Measurements from ENCODE around the gene PNKD.

Gene PNKD

DNA sequence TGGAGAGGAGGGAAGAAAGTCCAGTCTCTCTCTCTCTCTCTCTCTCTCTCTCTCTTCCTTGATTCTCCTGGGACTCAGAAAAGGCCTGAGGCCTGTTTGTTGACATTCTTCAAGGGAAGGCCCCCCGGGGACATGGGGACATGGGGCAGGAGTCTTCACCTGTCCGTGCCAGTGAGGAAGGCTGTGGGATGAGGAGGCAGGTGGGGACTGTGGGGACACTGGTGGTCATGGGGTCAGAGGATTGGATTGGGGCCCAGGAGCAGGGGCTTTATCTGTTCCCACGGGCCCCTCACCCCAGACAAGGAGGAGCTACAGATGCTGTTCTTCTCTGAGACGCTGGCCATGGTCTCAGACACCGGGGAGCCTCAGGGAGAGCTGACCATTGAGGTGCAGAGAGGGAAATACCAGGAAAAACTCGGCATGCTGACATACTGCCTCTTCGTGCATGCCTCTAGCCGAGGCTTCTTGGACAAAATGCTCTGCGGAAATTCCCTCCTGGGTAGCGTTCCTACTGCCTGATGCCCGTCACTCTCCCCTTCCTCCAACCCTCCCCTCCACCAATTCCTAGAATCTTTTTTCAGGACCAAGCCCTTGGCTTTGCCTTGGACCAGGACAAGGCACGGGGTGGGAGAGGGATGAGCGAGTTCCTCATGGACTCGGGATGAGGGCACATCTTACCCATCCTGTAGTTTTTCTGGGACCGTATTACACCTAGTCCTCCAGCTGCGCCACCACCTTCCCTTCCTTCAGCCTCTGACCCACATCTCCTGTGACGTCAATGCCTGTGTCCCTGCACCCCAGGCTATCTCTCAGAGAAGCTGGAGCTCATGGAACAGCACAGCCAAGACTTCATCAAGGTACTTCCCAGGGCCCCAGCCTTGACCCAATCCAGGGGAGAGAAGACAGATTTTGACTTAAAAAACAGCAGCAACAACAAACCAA lies 87.2 kb downstream of the PNKD start:
- DNase-seq (ENCODE audit: extremely low read depth, insufficient read length) = no peak
- no peak overlapping the region for H3K4me3 ChIP-seq (replicated peaks; ENCODE audit: low read depth, low read length)
- H3K36me3 ChIP-seq (ENCODE audit: control insufficient read depth, insufficient read depth, low read length) = no peaks in the 10 kb centered on the region
- TF ChIP-seq, protein P1, sequence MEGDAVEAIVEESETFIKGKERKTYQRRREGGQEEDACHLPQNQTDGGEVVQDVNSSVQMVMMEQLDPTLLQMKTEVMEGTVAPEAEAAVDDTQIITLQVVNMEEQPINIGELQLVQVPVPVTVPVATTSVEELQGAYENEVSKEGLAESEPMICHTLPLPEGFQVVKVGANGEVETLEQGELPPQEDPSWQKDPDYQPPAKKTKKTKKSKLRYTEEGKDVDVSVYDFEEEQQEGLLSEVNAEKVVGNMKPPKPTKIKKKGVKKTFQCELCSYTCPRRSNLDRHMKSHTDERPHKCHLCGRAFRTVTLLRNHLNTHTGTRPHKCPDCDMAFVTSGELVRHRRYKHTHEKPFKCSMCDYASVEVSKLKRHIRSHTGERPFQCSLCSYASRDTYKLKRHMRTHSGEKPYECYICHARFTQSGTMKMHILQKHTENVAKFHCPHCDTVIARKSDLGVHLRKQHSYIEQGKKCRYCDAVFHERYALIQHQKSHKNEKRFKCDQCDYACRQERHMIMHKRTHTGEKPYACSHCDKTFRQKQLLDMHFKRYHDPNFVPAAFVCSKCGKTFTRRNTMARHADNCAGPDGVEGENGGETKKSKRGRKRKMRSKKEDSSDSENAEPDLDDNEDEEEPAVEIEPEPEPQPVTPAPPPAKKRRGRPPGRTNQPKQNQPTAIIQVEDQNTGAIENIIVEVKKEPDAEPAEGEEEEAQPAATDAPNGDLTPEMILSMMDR (IDR thresholded peaks at IDR 0.05; ENCODE audit: insufficient read depth, low read length, poor library complexity, severe bottlenecking) = no peak
- H3K27me3 ChIP-seq (replicated peaks; ENCODE audit: control insufficient read depth, insufficient read depth, low read length) = no peaks in the 10 kb centered on the region

DNA sequence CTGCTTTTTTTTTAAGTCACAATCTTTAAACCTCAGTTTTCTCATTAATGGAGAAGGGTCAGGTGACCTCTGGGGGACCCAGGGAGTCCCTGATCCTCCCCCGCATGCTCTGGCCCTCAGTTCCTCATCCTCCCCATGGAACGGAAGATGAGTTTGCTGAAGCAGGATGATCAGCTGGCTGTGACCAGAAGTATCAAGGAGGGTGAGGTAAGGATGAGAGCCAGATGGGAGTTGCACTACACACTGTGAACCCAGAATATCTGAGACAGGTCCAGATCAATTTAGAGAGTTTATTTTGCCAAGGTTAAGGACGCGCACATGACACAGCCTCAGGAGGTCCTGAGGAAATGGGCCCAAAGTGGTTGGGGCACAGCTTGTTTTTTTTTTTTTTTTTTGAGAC lies 90.1 kb downstream of the PNKD start:
- TF ChIP-seq, protein P1 (IDR thresholded peaks at IDR 0.05; ENCODE audit: insufficient read depth, low read length, poor library complexity, severe bottlenecking) = no peak
- Histone ChIP-seq H3K27me3 (replicated peaks; ENCODE audit: control insufficient read depth, insufficient read depth, low read length) (no peaks in the 10 kb centered on the region), H3K4me3 (replicated peaks; ENCODE audit: low read depth, low read length) (no peak overlapping the region), H3K36me3 (ENCODE audit: control insufficient read depth, insufficient read depth, low read length) (no peaks in the 10 kb centered on the region)
- no peak for DNase-seq (ENCODE audit: extremely low read depth, insufficient read length)

DNA sequence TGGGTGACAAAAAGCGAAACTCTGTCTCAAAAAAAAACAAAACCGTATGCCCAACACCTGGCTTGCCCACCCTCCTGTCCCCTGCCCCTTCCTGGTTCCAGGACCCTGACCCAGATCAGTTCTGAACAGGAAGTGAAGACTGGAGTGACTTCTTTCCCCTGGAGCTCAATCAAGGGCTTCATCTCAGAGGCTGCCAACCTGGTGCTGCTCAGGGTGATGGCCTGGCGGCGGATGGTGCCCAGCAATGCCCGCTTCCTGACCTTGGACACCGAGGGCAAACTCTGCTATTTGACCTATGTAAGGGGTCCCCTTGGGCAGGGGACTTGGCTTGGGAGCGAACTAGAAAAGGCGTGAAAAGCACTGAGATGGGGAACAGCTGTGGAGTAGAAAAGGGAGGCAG lies 92.3 kb downstream of the PNKD start:
- H3K4me3 ChIP-seq (replicated peaks; ENCODE audit: low read depth, low read length) = no peak overlapping the region
- no peaks in the 10 kb centered on the region for H3K27me3 ChIP-seq (replicated peaks; ENCODE audit: control insufficient read depth, insufficient read depth, low read length)
- H3K36me3 ChIP-seq (ENCODE audit: control insufficient read depth, insufficient read depth, low read length) = no peaks in the 10 kb centered on the region
- DNase-seq (ENCODE audit: extremely low read depth, insufficient read length) = peak; percentile 36
- TF ChIP-seq, protein P1 (IDR thresholded peaks at IDR 0.05; ENCODE audit: insufficient read depth, low read length, poor library complexity, severe bottlenecking) = no peak

DNA sequence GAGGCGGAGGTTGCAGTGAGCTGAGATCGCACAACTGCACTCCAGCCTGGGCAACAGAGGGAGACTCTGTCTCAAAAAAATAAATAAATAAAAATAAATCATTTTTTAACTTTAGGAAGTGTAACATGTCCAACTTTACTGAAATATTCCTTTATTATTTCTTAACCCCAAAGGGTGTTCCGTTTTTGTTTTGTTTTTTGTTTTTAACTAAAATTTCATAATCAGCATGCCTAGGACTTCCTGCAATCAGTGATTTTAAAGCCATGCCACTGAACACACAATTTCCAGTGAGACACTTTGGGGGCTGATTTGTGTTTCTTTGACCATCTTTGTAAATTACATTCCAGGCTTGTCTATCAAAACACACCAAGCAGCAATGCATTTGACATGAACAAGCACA lies 93.4 kb downstream of the PNKD start:
- Histone ChIP-seq H3K36me3 (ENCODE audit: control insufficient read depth, insufficient read depth, low read length) (no peaks in the 10 kb centered on the region), H3K4me3 (replicated peaks; ENCODE audit: low read depth, low read length) (no peak overlapping the region), H3K27me3 (replicated peaks; ENCODE audit: control insufficient read depth, insufficient read depth, low read length) (no peaks in the 10 kb centered on the region)
- TF ChIP-seq, protein P1 (IDR thresholded peaks at IDR 0.05; ENCODE audit: insufficient read depth, low read length, poor library complexity, severe bottlenecking) = no peak
- no peak for DNase-seq (ENCODE audit: extremely low read depth, insufficient read length)

DNA sequence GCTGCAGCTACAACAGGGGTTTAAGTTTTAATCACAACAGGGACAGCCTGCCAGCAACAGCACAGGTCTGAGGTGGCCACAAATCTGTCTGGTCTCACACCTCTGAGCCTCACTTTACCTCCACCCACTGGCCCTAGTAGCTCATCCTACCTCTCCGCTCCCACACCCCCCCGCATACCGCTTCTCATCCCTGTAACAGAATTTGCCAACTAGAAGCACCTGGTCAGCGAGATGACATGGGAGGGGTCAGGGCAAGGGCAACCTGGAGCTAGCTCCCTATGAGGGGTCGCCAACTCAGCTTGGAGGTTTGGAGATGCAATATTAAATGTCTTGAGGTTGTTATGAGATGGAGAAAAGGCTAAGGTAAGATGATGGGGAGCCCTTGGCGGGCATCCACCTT lies 93.9 kb downstream of the PNKD start:
- no peaks in the 10 kb centered on the region for H3K36me3 ChIP-seq (ENCODE audit: control insufficient read depth, insufficient read depth, low read length)
- no peaks in the 10 kb centered on the region for H3K27me3 ChIP-seq (replicated peaks; ENCODE audit: control insufficient read depth, insufficient read depth, low read length)
- TF ChIP-seq, protein P1 (IDR thresholded peaks at IDR 0.05; ENCODE audit: insufficient read depth, low read length, poor library complexity, severe bottlenecking) = no peak

More for the DNA sequence above, 93.9 kb downstream of the PNKD start:
- H3K4me3 ChIP-seq (replicated peaks; ENCODE audit: low read depth, low read length) = no peak overlapping the region
- no peak for DNase-seq (ENCODE audit: extremely low read depth, insufficient read length)

Measured in GM06990 (cell line).